ENCODE data around the gene ACAA1. TPM values are rescaled to one million over a fixed set of nuclear protein-coding genes. Genes with fewer than 3 reads are reported as not detected.

The ACAA1 gene
- total RNA-seq, 1 donor from 2014 or later = 81.7 TPM

GRCh38 chr3:38102444-38102814 lies 34.5 kb downstream of the ACAA1 start:
- no peaks in the 10 kb centered on the region for H3K27me3 ChIP-seq
- intact Hi-C loops (cut with DNase I) = no loop called here
- no peak for TF ChIP-seq CTCF (IDR thresholded peaks at IDR 0.05)
- H3K4me3 ChIP-seq = no peak overlapping the region
- H3K4me1 ChIP-seq = peaks cover 5% of the 10 kb centered on the region
- ATAC-seq (peak; percentile 66), DNase-seq (no peak)
- H3K27ac ChIP-seq = no peak overlapping the region
- no peaks in the 10 kb centered on the region for H3K36me3 ChIP-seq
- H3K9me3 ChIP-seq = no peaks in the 10 kb centered on the region

- DNase-seq (no peak), ATAC-seq (peak; percentile 21)
- intact Hi-C loops (cut with DNase I) = no loop called here
- Histone ChIP-seq H3K4me3 (no peak overlapping the region), H3K4me1 (peaks cover 5% of the 10 kb centered on the region), H3K9me3 (no peaks in the 10 kb centered on the region), H3K27me3 (no peaks in the 10 kb centered on the region), H3K27ac (no peak overlapping the region), H3K36me3 (no peaks in the 10 kb centered on the region)
- no peak for TF ChIP-seq CTCF (IDR thresholded peaks at IDR 0.05)
Measured at GRCh38 chr3:38101811-38102443, 35.0 kb downstream of the ACAA1 start.

GRCh38 chr3:38100498-38100897 lies 36.4 kb downstream of the ACAA1 start:
- no peak for ATAC-seq
- no peak overlapping the region for H3K4me3 ChIP-seq
- no peak overlapping the region for H3K27ac ChIP-seq
- H3K4me1 ChIP-seq = peaks cover 5% of the 10 kb centered on the region
- intact Hi-C loops (cut with DNase I) = no loop called here
- no peak for DNase-seq
- H3K9me3 ChIP-seq = no peaks in the 10 kb centered on the region
- no peak for TF ChIP-seq CTCF (IDR thresholded peaks at IDR 0.05)
- H3K27me3 ChIP-seq = no peaks in the 10 kb centered on the region
- no peaks in the 10 kb centered on the region for H3K36me3 ChIP-seq

GRCh38 chr3:38099518-38099917 lies 37.4 kb downstream of the ACAA1 start:
- Histone ChIP-seq H3K36me3 (no peaks in the 10 kb centered on the region), H3K4me3 (no peak overlapping the region), H3K27ac (no peak overlapping the region), H3K27me3 (no peaks in the 10 kb centered on the region), H3K9me3 (no peaks in the 10 kb centered on the region), H3K4me1 (peaks cover 5% of the 10 kb centered on the region)
- ATAC-seq = peak; percentile 66
- no peak for DNase-seq
- intact Hi-C loops (cut with DNase I) = no loop called here
- TF ChIP-seq CTCF (IDR thresholded peaks at IDR 0.05) = no peak

GRCh38 chr3:38098376-38098723 lies 38.6 kb downstream of the ACAA1 start:
- no peaks in the 10 kb centered on the region for H3K36me3 ChIP-seq
- H3K4me1 ChIP-seq = peaks cover 5% of the 10 kb centered on the region
- H3K27me3 ChIP-seq = no peaks in the 10 kb centered on the region
- no peak overlapping the region for H3K4me3 ChIP-seq
- no peak for DNase-seq
- intact Hi-C loops (cut with DNase I) = no loop called here
- TF ChIP-seq CTCF (IDR thresholded peaks at IDR 0.05) = no peak
- H3K27ac ChIP-seq = no peak overlapping the region
- no peak for ATAC-seq
- H3K9me3 ChIP-seq = no peaks in the 10 kb centered on the region
